ENCODE data around the gene CD274.

CD274 gene

DNA sequence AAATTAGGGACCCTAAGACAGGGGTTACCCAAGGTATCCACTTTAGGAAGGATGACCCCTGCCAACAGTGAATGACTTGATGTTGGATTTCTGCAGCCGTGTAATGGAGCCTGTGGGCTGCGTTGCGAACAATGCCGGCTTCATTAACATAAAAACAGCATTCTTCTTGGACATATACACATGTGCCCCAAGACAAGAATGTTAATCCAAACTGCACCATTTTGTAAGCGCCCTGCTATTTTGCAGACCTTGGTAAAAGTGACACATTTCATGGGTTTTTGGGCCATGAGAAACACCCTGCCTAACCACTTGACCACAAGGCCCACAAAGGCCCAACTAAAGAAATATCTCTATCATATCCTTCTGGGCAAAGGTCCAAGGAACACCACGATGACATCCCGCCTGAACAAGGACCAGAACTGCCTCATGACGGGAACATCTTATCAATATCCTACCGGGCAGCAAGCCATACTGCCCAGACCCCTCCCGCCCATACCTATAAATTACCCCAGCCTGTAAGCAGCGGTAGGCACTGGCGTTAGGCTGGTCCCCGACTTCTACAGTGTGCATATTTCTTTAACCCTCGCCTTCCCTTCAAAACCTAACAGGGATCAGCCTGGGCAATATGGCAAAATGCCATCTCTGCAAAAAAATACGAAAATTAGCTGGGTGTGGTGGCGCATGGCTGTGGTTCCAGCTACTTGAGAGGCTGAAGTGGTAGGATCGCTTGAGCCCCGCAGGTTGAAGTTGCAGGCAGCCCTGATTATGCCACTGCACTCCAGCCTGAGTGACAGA lies 50.3 kb downstream of the CD274 start:
- peak overlapping the region in 1 of 2 donors; percentile 44 for H3K27ac ChIP-seq

DNA sequence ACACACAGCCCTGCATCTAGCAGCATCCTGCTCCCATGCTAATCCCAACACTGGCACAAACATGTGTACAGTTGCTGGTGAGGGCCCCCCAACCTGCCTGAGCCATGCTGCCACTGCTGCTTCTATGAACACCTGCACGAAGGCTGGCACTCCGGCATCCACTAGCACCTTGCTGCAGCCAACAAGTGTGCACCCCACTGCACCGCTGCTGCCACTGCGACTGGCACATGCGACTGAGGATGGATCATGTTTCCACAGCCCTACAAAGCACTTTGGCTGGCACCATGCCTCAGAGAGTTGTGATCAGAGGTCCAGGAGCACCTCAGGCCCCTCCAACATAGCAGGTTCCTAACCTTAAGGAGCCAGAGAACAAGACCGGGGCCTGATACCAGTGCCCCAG lies 52.2 kb downstream of the CD274 start:
- DNase-seq (ENCODE audit: low spot score), result no peak
- no peak overlapping the region for H3K4me3 ChIP-seq
- TF ChIP-seq, protein P1, sequence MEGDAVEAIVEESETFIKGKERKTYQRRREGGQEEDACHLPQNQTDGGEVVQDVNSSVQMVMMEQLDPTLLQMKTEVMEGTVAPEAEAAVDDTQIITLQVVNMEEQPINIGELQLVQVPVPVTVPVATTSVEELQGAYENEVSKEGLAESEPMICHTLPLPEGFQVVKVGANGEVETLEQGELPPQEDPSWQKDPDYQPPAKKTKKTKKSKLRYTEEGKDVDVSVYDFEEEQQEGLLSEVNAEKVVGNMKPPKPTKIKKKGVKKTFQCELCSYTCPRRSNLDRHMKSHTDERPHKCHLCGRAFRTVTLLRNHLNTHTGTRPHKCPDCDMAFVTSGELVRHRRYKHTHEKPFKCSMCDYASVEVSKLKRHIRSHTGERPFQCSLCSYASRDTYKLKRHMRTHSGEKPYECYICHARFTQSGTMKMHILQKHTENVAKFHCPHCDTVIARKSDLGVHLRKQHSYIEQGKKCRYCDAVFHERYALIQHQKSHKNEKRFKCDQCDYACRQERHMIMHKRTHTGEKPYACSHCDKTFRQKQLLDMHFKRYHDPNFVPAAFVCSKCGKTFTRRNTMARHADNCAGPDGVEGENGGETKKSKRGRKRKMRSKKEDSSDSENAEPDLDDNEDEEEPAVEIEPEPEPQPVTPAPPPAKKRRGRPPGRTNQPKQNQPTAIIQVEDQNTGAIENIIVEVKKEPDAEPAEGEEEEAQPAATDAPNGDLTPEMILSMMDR (IDR thresholded peaks at IDR 0.05), result no peak
- H3K27ac ChIP-seq, result no peak overlapping the region

More for the DNA sequence above, 50.3 kb downstream of the CD274 start:
- DNase-seq (ENCODE audit: low spot score), result no peak
- TF ChIP-seq, protein P1 (IDR thresholded peaks at IDR 0.05), result no peak
- no peak overlapping the region for H3K4me3 ChIP-seq

DNA sequence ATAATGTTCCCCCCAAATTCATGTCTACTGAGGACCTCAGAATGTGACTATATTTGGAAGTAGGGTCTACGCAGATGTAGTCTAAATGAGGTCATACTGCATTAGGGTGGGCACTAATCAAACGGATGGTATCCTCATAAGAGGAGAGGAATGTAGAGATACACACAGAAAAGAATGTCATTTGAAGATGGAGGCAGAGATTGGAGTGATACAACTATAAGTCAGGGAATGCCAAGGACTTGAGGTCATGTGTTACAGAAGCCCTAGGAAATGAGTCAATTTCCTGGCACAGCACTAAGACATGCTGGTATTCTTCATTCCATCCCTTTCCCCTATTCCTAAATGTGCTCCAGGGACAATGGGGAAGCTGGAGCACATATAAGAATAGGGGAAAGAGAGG lies 59.2 kb downstream of the CD274 start:
- Histone ChIP-seq H3K4me3 (peak overlapping the region; percentile 59), H3K27ac (peak overlapping the region; percentile 59 to 69)
- TF ChIP-seq, protein P1 (IDR thresholded peaks at IDR 0.05), result no peak

DNA sequence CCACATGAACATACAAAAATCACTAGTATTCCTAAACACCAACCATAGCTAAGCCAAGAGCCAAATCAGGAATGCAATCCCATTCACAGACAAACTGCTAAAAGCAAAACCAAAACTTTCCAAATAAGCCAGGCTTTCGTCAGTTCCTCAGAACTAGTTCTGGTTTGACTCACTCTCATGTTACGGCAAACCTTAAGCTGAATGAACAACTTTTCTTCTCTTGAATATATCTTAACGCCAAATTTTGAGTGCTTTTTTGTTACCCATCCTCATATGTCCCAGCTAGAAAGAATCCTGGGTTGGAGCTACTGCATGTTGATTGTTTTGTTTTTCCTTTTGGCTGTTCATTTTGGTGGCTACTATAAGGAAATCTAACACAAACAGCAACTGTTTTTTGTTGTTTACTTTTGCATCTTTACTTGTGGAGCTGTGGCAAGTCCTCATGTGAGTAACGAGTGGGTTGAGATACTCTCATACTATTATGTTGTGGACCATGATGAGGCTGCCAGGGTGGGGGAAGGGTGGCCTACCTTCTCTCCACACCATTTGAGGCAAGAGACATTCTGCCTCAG lies 60.1 kb downstream of the CD274 start, which contains the start of gene PDCD1LG2:
Gene PDCD1LG2, plus strand, starts transcription at position 172 of the 572 bp plus-strand sequence. CDS start 12,016 bp downstream, outside the sequence.
- H3K4me3 ChIP-seq, result peak within 1 kb of the TSS; percentile 59

More for the DNA sequence above, 59.2 kb downstream of the CD274 start:
- no peak for DNase-seq (ENCODE audit: low spot score)

DNA sequence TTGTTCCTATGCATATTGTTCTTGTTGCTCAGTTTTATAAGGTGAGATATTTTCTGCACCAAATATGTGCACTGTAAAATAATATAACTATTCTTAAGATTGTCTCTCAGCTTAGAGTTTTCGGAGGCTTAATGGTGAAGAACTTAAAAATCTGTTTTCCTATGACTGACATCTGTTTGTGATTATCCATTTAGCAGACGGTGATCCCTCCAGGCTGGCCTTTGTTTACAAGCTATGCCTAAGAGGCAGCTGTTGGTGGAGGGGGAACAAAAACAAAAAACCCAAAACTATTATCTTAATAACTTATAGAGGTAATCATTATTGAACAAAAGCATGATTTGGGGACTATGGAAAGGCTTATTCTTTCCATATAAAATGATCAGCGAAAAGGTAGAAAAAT lies 60.6 kb downstream of the CD274 start:
- H3K27ac ChIP-seq, result peak overlapping the region; percentile 59 to 69
- no peak for DNase-seq (ENCODE audit: low spot score)
- TF ChIP-seq, protein P1 (IDR thresholded peaks at IDR 0.05), result no peak
- H3K4me3 ChIP-seq, result peak overlapping the region; percentile 59

More for the DNA sequence above, 60.1 kb downstream of the CD274 start, which contains the start of gene PDCD1LG2:
- H3K27ac ChIP-seq, result peak within 1 kb of the TSS; percentile 59 to 69
- DNase-seq (ENCODE audit: low spot score), result no peak
- TF ChIP-seq, protein P1 (IDR thresholded peaks at IDR 0.05), result no peak

DNA sequence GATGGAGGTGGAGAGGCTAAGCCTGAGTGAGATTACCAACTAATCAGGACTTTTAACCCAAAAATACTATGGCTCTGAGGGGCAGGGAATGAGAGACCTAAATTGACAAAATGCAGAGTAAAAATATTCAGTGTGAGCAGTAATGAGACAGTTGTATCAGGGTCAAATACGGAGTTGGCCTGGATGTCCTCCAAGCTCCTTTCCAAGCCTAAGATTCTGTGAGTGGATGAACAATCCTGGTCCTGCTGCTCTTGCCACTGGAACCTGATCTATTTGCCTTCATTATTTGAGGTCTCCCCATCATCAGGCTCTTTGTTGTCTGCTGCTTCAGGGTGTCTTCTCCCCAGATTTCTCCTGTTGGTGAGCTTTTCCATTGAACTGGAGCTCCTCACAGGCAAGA lies 61.1 kb downstream of the CD274 start:
- TF ChIP-seq, protein P1 (IDR thresholded peaks at IDR 0.05), result no peak
- DNase-seq (ENCODE audit: low spot score), result no peak
- H3K4me3 ChIP-seq, result peak overlapping the region; percentile 59
- H3K27ac ChIP-seq, result peak overlapping the region in 1 of 2 donors; percentile 10

All from coronary artery (tissue), 2 donors.